Cerebellar nuclear complex (tissue), 1 donor: ENCODE data around the gene ZNF444.

ENCODE experiments used
- DNase-seq, 2 experiments: peaks; one replicate each; lab custom pipeline; 2025; lab: John Stamatoyannopoulos, UW

The ZNF444 gene

GRCh38 chr19:56107626-56108351 is 33.3 kb upstream of the ZNF444 start:
- DNase-seq: no peak

GRCh38 chr19:56108447-56109195 is 32.5 kb upstream of the ZNF444 start:
- DNase-seq: no peak

- DNase-seq: no peak
Measured at GRCh38 chr19:56109226-56109625, 31.9 kb upstream of the ZNF444 start.

- no peak for DNase-seq
Measured at GRCh38 chr19:56110515-56111448, 30.3 kb upstream of the ZNF444 start.

GRCh38 chr19:56111601-56112312 is 29.3 kb upstream of the ZNF444 start:
- DNase-seq: no peak

- no peak for DNase-seq
Measured at GRCh38 chr19:56112313-56112709, 28.8 kb upstream of the ZNF444 start.

GRCh38 chr19:56113074-56113632 is 27.9 kb upstream of the ZNF444 start:
- DNase-seq: no peak

GRCh38 chr19:56114051-56114777 is 26.9 kb upstream of the ZNF444 start:
- DNase-seq: no peak

- DNase-seq: no peak
Measured at GRCh38 chr19:56114778-56115110, 26.3 kb upstream of the ZNF444 start.

GRCh38 chr19:56115490-56115889 is 25.6 kb upstream of the ZNF444 start:
- no peak for DNase-seq

- DNase-seq: no peak
Measured at GRCh38 chr19:56116606-56117005, 24.5 kb upstream of the ZNF444 start.

- DNase-seq: no peak
Measured at GRCh38 chr19:56117376-56117884, 23.7 kb upstream of the ZNF444 start.

GRCh38 chr19:56117889-56118288 is 23.2 kb upstream of the ZNF444 start:
- no peak for DNase-seq

- DNase-seq: no peak
Measured at GRCh38 chr19:56118666-56119581, 22.2 kb upstream of the ZNF444 start.

- no peak for DNase-seq
Measured at GRCh38 chr19:56119582-56119978, 21.5 kb upstream of the ZNF444 start.

GRCh38 chr19:56120002-56120370 is 21.1 kb upstream of the ZNF444 start:
- DNase-seq: no peak

GRCh38 chr19:56120371-56121179 is 20.5 kb upstream of the ZNF444 start:
- DNase-seq: no peak
